HepG2 (cell line): ENCODE measurements around the gene KRTAP12-2. TPM values are rescaled to one million over a fixed set of nuclear protein-coding genes. Genes with fewer than 3 reads are reported as not detected.

Source experiments
- HIC2 ChIP-seq: sonication (generic); formaldehyde crosslinking; IDR thresholded peaks from 2 replicates; pipeline ENCODE4 v1.9.0; 2022; ENCODE audit warnings: low read depth, missing genetic modification reagents
- HNRNPK ChIP-seq: fragments of 200-400 bp; formaldehyde crosslinking; IDR thresholded peaks from 2 replicates; pipeline ENCODE4 v1.6.1; 2018; ENCODE audit warnings: low read length, low read depth, moderate library complexity, mild to moderate bottlenecking; ENCODE audit not compliant: poor library complexity, severe bottlenecking
- KDM2A ChIP-seq: sonication (generic); formaldehyde crosslinking; IDR thresholded peaks from 2 replicates; pipeline ENCODE4 v1.4.0; 2020; ENCODE audit warnings: low read depth, missing genetic modification reagents, borderline replicate concordance
- KMT2B ChIP-seq: IDR thresholded peaks from 2 replicates; pipeline ENCODE4 v1.6.1; 2016; ENCODE audit warnings: missing genetic modification reagents, missing compliant biosample characterization
- NCOA5 ChIP-seq: sonication (generic); formaldehyde crosslinking; IDR thresholded peaks from 2 replicates; pipeline ENCODE4 v1.4.0; 2020; ENCODE audit warnings: missing genetic modification reagents
- NCOR1 ChIP-seq: fragments of 200-600 bp; sonication (generic); IDR thresholded peaks from 2 replicates; pipeline ENCODE4 v1.7.0; 2017; ENCODE audit warnings: antibody characterized with exemption, low read length, borderline replicate concordance
- NFE2L1 ChIP-seq: sonication (generic); formaldehyde crosslinking; IDR thresholded peaks from 2 replicates; pipeline ENCODE4 v1.4.0; 2020; ENCODE audit warnings: missing genetic modification reagents, mild to moderate bottlenecking, borderline replicate concordance
- NR2C2 ChIP-seq: sonication (generic); formaldehyde crosslinking; IDR thresholded peaks from 2 replicates; pipeline ENCODE4 v1.4.0; 2020; ENCODE audit warnings: missing genetic modification reagents, mild to moderate bottlenecking, moderate library complexity, borderline replicate concordance
- PCBP1 ChIP-seq: fragments of 200-400 bp; formaldehyde crosslinking; IDR thresholded peaks from 2 replicates; pipeline ENCODE4 v1.6.1; 2017; ENCODE audit warnings: mild to moderate bottlenecking, low read depth, low read length, borderline replicate concordance
- SMAD1 ChIP-seq: sonication (generic); formaldehyde crosslinking; IDR thresholded peaks from 2 replicates; pipeline ENCODE4 v1.4.0; 2020; ENCODE audit warnings: missing genetic modification reagents, low read depth, mild to moderate bottlenecking, borderline replicate concordance
- SRSF4 ChIP-seq: fragments of 200-400 bp; formaldehyde crosslinking; IDR thresholded peaks from one replicate; pipeline ENCODE4 v1.6.1; 2018; ENCODE audit warnings: mild to moderate bottlenecking, low read depth, low read length, moderate library complexity; ENCODE audit not compliant: poor library complexity, severe bottlenecking
- TEAD2 ChIP-seq: sonication (generic); formaldehyde crosslinking; IDR thresholded peaks from 2 replicates; pipeline ENCODE4 v1.9.0; 2021; ENCODE audit warnings: missing genetic modification reagents
- THAP7 ChIP-seq: sonication (generic); formaldehyde crosslinking; IDR thresholded peaks from 2 replicates; pipeline ENCODE4 v1.8.1; 2023; ENCODE audit warnings: mild to moderate bottlenecking, missing genetic modification reagents
- ZBTB14 ChIP-seq: sonication (generic); formaldehyde crosslinking; IDR thresholded peaks from 2 replicates; pipeline ENCODE4 v1.4.0; 2020; ENCODE audit warnings: missing genetic modification reagents
- ZBTB33 ChIP-seq: sonication (generic); formaldehyde crosslinking; IDR thresholded peaks from 2 replicates; pipeline ENCODE4 v1.4.0; 2020; ENCODE audit warnings: missing genetic modification reagents
- ZBTB43 ChIP-seq: sonication (generic); formaldehyde crosslinking; conservative IDR thresholded peaks from 2 replicates; pipeline ENCODE4 v1.4.0; 2020; ENCODE audit warnings: missing genetic modification reagents
- ZNF101 ChIP-seq: sonication (generic); formaldehyde crosslinking; IDR thresholded peaks from 2 replicates; pipeline ENCODE4 v1.4.0; 2020; ENCODE audit warnings: mild to moderate bottlenecking, low read depth, missing genetic modification reagents, borderline replicate concordance
- ZNF784 ChIP-seq: sonication (generic); formaldehyde crosslinking; IDR thresholded peaks from 2 replicates; pipeline ENCODE4 v1.5.1; 2020; ENCODE audit warnings: missing genetic modification reagents, mild to moderate bottlenecking, borderline replicate concordance
- polyA plus RNA-seq, 8 experiments: library from polyadenylated mRNA; depleted of rRNA in 3 of 8; stranded (reverse) in 7 of 8; unstranded in 1 of 8; fragments of >200 nt; fragmentation: Illumina TruSeq in 4 of 8; extraction: Trizol in 4 of 8; gene quantifications; 2 replicates each; pipeline versions ENCODE4 v1.2.1 to v1.2.3, GENCODE V29; 2011 to 2016; ENCODE audit warnings: low read depth in 4 of 8, missing spikeins in 1 of 8, mixed read lengths in 1 of 8; ENCODE audit not compliant: insufficient read depth in 1 of 8
- total RNA-seq, 5 experiments: library from RNA; depleted of rRNA; stranded (reverse); fragments of >200 nt; fragmentation: Illumina TruSeq; extraction: Trizol; gene quantifications; 2 replicates each; pipeline ENCODE4 v1.2.3, GENCODE V29; 2016; ENCODE audit warnings: low read depth in 1 of 5

The KRTAP12-2 gene
- total and polyA plus RNA-seq, 2 of the 13 experiments (the other 11 are each of a cell fraction or from before 2014, with no cell fraction given): not detected

- TF ChIP-seq ZNF784 (no peak), ZNF101 (CRISPR knock-in tag) (no peak), ZBTB14 (CRISPR knock-in tag) (no peak), ZBTB33 (no peak), SMAD1 (CRISPR knock-in tag) (0 out of 2 replicates have a peak, but pooled peaks have one; percentile 46), NFE2L1 (CRISPR knock-in tag) (no peak), SRSF4 (no peak), TEAD2 (CRISPR knock-in tag) (no peak), HNRNPK (no peak), KDM2A (CRISPR knock-in tag) (0 out of 2 replicates have a peak, but pooled peaks have one; percentile 21), HIC2 (CRISPR knock-in tag) (no peak), NR2C2 (CRISPR knock-in tag) (peak; percentile 83), KMT2B (CRISPR knock-in tag) (no peak), NCOA5 (no peak), ZBTB43 (CRISPR knock-in tag) (peak; percentile 50; the same call in 1 of the 2 replicates), THAP7 (CRISPR knock-in tag) (peak; percentile 72; the same call in 1 of the 2 replicates), NCOR1 (0 out of 2 replicates have a peak, but pooled peaks have one; percentile 35), PCBP1 (no peak)
These were observed 33.6 kb upstream of the KRTAP12-2 start (continued) for GRCh38 chr21:44700101-44701022.
